Measurements from ENCODE around the gene PIM2.

PIM2 gene

DNA sequence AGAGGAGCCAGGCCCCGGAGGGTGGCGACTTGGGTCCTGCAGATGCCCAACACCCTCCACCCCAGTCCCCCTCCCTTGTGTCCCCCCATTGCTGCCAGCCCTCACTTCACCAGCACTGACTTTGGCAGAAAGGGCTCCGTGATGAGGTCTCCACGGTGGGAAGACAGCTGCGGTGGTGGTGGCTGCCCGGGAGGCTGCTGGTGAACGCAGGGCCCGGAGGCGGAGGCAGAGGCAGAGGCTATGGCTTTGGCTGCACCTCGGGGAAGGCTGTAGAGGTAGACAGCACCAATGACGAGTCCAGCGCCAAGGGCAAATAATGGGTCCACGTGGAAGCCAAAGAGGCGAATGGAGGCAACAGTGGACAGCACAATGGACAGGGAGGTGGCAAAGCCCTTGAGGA, 14.2 kb downstream of the PIM2 start:
- TF ChIP-seq, protein P1, sequence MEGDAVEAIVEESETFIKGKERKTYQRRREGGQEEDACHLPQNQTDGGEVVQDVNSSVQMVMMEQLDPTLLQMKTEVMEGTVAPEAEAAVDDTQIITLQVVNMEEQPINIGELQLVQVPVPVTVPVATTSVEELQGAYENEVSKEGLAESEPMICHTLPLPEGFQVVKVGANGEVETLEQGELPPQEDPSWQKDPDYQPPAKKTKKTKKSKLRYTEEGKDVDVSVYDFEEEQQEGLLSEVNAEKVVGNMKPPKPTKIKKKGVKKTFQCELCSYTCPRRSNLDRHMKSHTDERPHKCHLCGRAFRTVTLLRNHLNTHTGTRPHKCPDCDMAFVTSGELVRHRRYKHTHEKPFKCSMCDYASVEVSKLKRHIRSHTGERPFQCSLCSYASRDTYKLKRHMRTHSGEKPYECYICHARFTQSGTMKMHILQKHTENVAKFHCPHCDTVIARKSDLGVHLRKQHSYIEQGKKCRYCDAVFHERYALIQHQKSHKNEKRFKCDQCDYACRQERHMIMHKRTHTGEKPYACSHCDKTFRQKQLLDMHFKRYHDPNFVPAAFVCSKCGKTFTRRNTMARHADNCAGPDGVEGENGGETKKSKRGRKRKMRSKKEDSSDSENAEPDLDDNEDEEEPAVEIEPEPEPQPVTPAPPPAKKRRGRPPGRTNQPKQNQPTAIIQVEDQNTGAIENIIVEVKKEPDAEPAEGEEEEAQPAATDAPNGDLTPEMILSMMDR (IDR thresholded peaks at IDR 0.05; ENCODE audit: insufficient read depth, low read length, missing control alignments), result no peak
- POLR2A ChIA-PET, result no interaction called here

DNA sequence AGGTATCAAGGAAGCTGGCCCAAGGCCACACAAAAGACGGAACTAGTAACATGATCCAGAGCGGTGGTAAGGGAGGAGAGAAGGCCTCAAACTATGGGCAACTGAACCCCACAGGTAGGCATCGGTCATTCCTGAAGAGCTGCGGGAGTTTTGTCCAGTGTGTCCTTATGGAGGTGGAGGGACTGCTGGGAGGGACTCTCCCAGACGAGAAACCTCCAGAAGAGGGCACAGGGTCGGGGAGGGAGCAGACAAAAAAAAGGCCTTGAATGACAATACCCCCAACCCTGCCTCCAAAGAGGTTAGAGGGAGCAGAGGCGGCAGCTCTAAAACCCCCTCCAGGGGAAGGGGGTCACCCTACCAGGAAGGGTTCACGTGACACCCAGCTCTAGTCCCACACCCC, 14.6 kb downstream of the PIM2 start:
- TF ChIP-seq, protein P1 (IDR thresholded peaks at IDR 0.05; ENCODE audit: insufficient read depth, low read length, missing control alignments), result no peak
- CTCF ChIA-PET, result interaction anchor here (1.3 kb wide), 1 partner anchor 68 kb away, joined by 4 read pairs; no protein-coding TSS in a partner anchor

More for the DNA sequence above, 14.2 kb downstream of the PIM2 start:
- no peak overlapping the region for H3K4me3 ChIP-seq (ENCODE audit: low read depth, low read length)
- DNase-seq (ENCODE audit: low read depth, low spot score), result no peak
- CTCF ChIA-PET, result interaction anchor here (1.3 kb wide), 1 partner anchor 68 kb away, joined by 4 read pairs; no protein-coding TSS in a partner anchor

DNA sequence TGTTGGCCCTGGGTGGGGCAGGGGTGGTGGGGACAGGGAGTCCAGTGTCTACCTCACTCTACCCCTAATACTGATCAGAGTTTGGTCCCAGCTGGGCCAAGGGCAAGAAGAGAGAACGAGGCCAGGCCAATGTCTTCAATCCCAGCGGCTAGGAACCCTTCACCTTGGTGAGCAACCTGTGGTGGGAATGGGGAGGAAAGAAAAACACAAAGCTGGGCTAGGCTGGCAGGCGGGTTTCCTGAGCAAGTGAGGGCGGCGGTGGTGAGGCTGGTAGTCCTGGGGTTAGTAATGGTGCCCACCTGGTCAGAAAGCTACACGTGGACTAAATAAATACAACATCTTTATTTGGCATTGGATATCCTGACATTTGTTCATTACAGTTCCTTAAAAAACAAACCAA, 15.5 kb downstream of the PIM2 start:
- ChIA-PET POLR2A (interaction anchor here (0.5 kb wide), 1 partner anchor 191 kb away, joined by 4 read pairs; no protein-coding TSS in a partner anchor), CTCF (interaction anchor here (1.1 to 1.3 kb wide), 2 partner anchors 11 to 69 kb away, joined by 4 read pairs; no protein-coding TSS in a partner anchor)
- no peak for DNase-seq (ENCODE audit: low read depth, low spot score)
- TF ChIP-seq, protein P1 (IDR thresholded peaks at IDR 0.05; ENCODE audit: insufficient read depth, low read length, missing control alignments), result no peak
- H3K4me3 ChIP-seq (ENCODE audit: low read depth, low read length), result no peak overlapping the region

More for the DNA sequence above, 14.6 kb downstream of the PIM2 start:
- DNase-seq (ENCODE audit: low read depth, low spot score), result no peak
- no peak overlapping the region for H3K4me3 ChIP-seq (ENCODE audit: low read depth, low read length)
- POLR2A ChIA-PET, result no interaction called here

DNA sequence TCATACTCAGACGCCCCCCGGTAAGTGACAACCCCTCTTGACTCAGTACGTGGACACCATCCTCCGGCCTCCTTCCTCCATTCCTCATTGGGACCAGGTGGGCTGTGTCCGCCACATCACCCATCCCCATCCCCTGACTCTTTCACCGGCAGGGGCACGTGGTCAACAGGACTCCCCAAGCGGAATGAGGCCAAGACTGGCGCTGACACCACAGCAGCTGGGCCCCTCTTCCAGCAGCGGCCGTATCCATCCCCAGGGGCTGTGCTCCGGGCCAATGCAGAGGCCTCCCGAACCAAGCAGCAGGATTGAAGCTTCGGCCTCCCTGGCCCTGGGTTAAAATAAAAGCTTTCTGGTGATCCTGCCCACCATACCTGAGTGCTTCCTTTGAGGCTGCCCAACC, 16.0 kb downstream of the PIM2 start:
- H3K4me3 ChIP-seq (ENCODE audit: low read depth, low read length), result no peak overlapping the region
- ChIA-PET POLR2A (no interaction called here), CTCF (interaction anchor here (0.6 to 1.1 kb wide), 2 partner anchors 11 to 24 kb away, joined by 3 to 4 read pairs; no protein-coding TSS in a partner anchor)
- TF ChIP-seq, protein P1 (IDR thresholded peaks at IDR 0.05; ENCODE audit: insufficient read depth, low read length, missing control alignments), result no peak
- no peak for DNase-seq (ENCODE audit: low read depth, low spot score)

DNA sequence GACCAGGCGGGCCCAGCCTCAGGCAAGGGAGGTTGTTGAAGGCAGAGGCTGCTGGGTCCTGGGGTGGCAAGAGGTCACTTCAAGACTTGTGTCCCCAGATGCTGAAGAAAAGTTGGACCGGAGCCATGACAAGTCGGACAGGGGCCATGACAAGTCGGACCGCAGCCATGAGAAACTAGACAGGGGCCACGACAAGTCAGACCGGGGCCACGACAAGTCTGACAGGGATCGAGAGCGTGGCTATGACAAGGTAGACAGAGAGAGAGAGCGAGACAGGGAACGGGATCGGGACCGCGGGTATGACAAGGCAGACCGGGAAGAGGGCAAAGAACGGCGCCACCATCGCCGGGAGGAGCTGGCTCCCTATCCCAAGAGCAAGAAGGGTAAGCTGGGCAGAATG, 16.7 kb downstream of the PIM2 start:
- TF ChIP-seq, protein P1 (IDR thresholded peaks at IDR 0.05; ENCODE audit: insufficient read depth, low read length, missing control alignments), result no peak
- no peak for DNase-seq (ENCODE audit: low read depth, low spot score)
- POLR2A ChIA-PET, result no interaction called here
- CTCF ChIA-PET, result interaction anchor here (0.6 kb wide), 1 partner anchor 24 kb away, joined by 3 read pairs; no protein-coding TSS in a partner anchor
- H3K4me3 ChIP-seq (ENCODE audit: low read depth, low read length), result no peak overlapping the region

DNA sequence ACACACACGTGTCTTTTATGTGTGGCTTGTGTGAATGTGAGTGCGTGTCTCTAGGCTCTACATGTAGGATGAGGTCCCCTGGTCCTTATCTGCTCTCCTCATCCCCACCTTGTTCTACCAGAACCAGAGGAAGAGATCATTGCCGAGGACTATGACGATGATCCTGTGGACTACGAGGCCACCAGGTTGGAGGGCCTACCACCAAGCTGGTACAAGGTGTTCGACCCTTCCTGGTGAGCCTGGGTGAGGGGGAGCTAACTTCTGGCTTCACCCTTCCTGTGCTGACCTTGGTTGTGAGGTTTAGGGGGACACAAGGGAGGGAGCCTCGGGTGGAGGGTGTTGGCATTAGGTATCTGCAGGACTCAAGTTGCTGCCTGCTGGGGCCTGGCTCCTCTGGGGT, 17.8 kb downstream of the PIM2 start:
- ChIA-PET CTCF (no interaction called here), POLR2A (no interaction called here)
- TF ChIP-seq, protein P1 (IDR thresholded peaks at IDR 0.05; ENCODE audit: insufficient read depth, low read length, missing control alignments), result no peak
- no peak overlapping the region for H3K4me3 ChIP-seq (ENCODE audit: low read depth, low read length)
- no peak for DNase-seq (ENCODE audit: low read depth, low spot score)

Measured in AG04449 (cell line).